K562 (cell line): ENCODE results near the gene DOLPP1. TPM values are rescaled to one million over a fixed set of nuclear protein-coding genes. Genes with fewer than 3 reads are reported as not detected.

Experiments used
- CBX1 ChIP-seq: sonication (generic); IDR thresholded peaks from 2 replicates; pipeline ENCODE4 v1.6.1; 2016; ENCODE audit warnings: antibody characterized with exemption, low read depth, mild to moderate bottlenecking
- CXXC5 ChIP-seq: fragments of 250-450 bp; sonication (Bioruptor Pico); IDR thresholded peaks from 2 replicates; pipeline ENCODE4 v1.8.0; 2022; ENCODE audit warnings: inconsistent platforms, mild to moderate bottlenecking, moderate library complexity
- GABPA ChIP-seq: fragments of 200-800 bp; sonication (Bioruptor generic); conservative IDR thresholded peaks from 2 replicates; pipeline ENCODE4 v1.6.1; 2016; ENCODE audit warnings: low read depth, missing genetic modification characterization, missing compliant biosample characterization
- HDAC3 ChIP-seq: fragments of 450-650 bp; IDR thresholded peaks from 2 replicates; pipeline ENCODE4 v1.6.1; 2018; ENCODE audit warnings: borderline replicate concordance, mild to moderate bottlenecking, moderate library complexity; ENCODE audit not compliant: partially characterized antibody
- KAT7 ChIP-seq: sonication (generic); formaldehyde crosslinking; IDR thresholded peaks from 2 replicates; pipeline ENCODE4 v1.8.0; 2022; ENCODE audit warnings: missing genetic modification reagents, mild to moderate bottlenecking, borderline replicate concordance
- MCM3 ChIP-seq: fragments of 450-650 bp; IDR thresholded peaks from 2 replicates; pipeline ENCODE4 v1.6.1; 2016
- MEF2A ChIP-seq: IDR thresholded peaks from 2 replicates; pipeline ENCODE4 v1.6.1; 2011; ENCODE audit warnings: low read depth, mild to moderate bottlenecking, low read length, moderate library complexity; ENCODE audit not compliant: control insufficient read depth
- MYNN ChIP-seq, 2 experiments: sonication (generic); formaldehyde crosslinking in 1 of 2; IDR thresholded peaks; 2 replicates each; pipeline versions ENCODE4 v1.5.0 to v1.6.1; 2016 to 2020; ENCODE audit warnings: antibody characterized with exemption in 1 of 2, missing genetic modification reagents in 1 of 2
- NCOR1 ChIP-seq: fragments of 450-650 bp; IDR thresholded peaks from 2 replicates; pipeline ENCODE4 v1.6.1; 2016; ENCODE audit warnings: mild to moderate bottlenecking, moderate library complexity
- NR3C1 ChIP-seq: sonication (generic); formaldehyde crosslinking; IDR thresholded peaks from 2 replicates; pipeline ENCODE4 v1.8.1; 2022; ENCODE audit warnings: missing genetic modification reagents
- POLR2H ChIP-seq: IDR thresholded peaks from 2 replicates; pipeline ENCODE4 v1.6.1; 2016; ENCODE audit warnings: missing genetic modification characterization, low read depth, mild to moderate bottlenecking, control low read depth, missing compliant biosample characterization, moderate library complexity
- RB1 ChIP-seq: fragments of 450-650 bp; IDR thresholded peaks from 2 replicates; pipeline ENCODE4 v1.6.1; 2017; ENCODE audit warnings: low read depth, mild to moderate bottlenecking
- SMARCA5 ChIP-seq: fragments of 450-650 bp; IDR thresholded peaks from 2 replicates; pipeline ENCODE4 v1.6.1; 2016
- SRSF7 ChIP-seq: fragments of 200-400 bp; formaldehyde crosslinking; optimal IDR thresholded peaks from 2 replicates; pipeline ENCODE3; 2017; ENCODE audit warnings: mild to moderate bottlenecking, low read depth, low read length
- U2AF2 ChIP-seq: fragments of 200-400 bp; formaldehyde crosslinking; optimal IDR thresholded peaks from 2 replicates; pipeline ENCODE3; 2017; ENCODE audit warnings: low read depth, mild to moderate bottlenecking, low read length
- polyA plus RNA-seq, 8 experiments: library from polyadenylated mRNA; depleted of rRNA in 4 of 8; stranded (reverse) in 5 of 8; unstranded in 3 of 8; fragments of >200 nt; fragmentation: Nextera tagmentation in 2 of 8; fragmentation: Illumina TruSeq in 1 of 8; extraction: Ambion mirVana in 2 of 8; extraction: Trizol in 1 of 8; gene quantifications; 2 replicates each; pipeline versions ENCODE4 v1.2.1 to v1.2.3, GENCODE V29; 2011 to 2014; ENCODE audit warnings: inconsistent platforms in 1 of 8, missing spikeins in 1 of 8
- total RNA-seq, 7 experiments: library from RNA; depleted of rRNA in 6 of 7; stranded (reverse); fragments of >200 nt in 6 of 7; fragmentation: Illumina TruSeq in 2 of 7; extraction: Trizol in 2 of 7; gene quantifications; 2 replicates each; pipeline versions ENCODE4 v1.2.1 to v1.2.3, GENCODE V29; 2011 to 2021; ENCODE audit warnings: low replicate concordance in 1 of 7
- TF ChIP-seq, protein P1 (sequence below): fragments of 250-450 bp; sonication (Bioruptor Pico); IDR thresholded peaks from 2 replicates; pipeline ENCODE4 v1.5.1; 2021; ENCODE audit warnings: mild to moderate bottlenecking
- TF ChIP-seq, protein P2 (sequence below): fragments of 250-450 bp; sonication (Bioruptor Pico); IDR thresholded peaks from 2 replicates; pipeline ENCODE4 v1.4.0; 2020; ENCODE audit warnings: mild to moderate bottlenecking, moderate library complexity
- TF ChIP-seq, protein P3 (sequence below): fragments of 250-450 bp; sonication (Bioruptor Pico); IDR thresholded peaks from 2 replicates; pipeline ENCODE4 v1.5.0; 2021; ENCODE audit warnings: mild to moderate bottlenecking, borderline replicate concordance
- TF ChIP-seq, protein P4 (sequence below): fragments of 250-450 bp; sonication (Bioruptor Pico); IDR thresholded peaks from 2 replicates; pipeline ENCODE4 v1.5.0; 2021

Gene DOLPP1
- total and polyA plus RNA-seq, 9 of the 15 experiments (the other 6 are each of a cell fraction or from before 2014, with no cell fraction given): 3.0 to 39.8 (median 30.5) TPM

DNA sequence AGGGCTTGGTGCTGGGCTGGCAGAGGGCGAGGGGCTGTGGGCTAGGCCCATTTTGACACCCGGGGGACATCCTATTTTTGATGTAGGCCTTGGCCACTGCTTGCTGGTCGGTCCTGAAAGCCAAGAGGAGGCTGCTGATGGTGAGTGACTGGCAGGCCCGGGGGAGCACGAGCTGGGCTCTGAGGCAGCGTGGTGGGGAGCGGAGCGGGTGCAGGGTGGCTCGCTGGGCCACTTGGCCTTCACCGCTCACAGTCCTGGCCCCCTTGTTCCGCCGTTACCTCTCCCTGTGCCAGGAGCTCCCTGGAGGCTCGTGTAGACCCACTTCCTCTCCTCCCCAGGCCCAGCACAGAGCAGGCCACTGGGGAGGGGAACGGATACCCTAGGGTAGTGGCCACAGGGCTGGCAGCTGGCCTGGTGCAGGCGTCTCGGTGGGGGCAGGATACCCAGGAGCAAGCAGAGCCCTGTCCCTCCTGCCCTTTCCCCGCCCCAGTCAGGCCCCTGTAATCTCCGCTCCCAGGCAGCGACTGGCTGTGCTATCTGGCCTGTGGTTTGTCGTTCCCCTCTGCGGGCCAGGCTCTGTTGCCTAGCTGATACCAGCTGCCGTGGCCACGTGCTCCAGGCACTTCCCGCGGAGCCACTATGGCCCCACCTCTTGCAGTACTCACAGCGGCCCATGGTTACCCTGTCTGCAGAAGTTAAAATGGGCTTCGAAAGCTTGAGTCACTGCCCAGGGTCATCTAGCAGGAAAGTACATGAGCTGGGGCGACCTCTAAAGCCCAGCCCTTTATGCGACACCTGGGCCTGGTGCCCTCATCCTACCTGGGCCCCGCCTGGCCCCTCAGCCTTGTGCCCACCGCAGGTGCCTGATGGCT lies 11.7 kb upstream of the DOLPP1 start (continued):
- no peak for TF ChIP-seq NR3C1 (CRISPR knock-in tag)
- TF ChIP-seq U2AF2: no peak
- TF ChIP-seq, protein P1, sequence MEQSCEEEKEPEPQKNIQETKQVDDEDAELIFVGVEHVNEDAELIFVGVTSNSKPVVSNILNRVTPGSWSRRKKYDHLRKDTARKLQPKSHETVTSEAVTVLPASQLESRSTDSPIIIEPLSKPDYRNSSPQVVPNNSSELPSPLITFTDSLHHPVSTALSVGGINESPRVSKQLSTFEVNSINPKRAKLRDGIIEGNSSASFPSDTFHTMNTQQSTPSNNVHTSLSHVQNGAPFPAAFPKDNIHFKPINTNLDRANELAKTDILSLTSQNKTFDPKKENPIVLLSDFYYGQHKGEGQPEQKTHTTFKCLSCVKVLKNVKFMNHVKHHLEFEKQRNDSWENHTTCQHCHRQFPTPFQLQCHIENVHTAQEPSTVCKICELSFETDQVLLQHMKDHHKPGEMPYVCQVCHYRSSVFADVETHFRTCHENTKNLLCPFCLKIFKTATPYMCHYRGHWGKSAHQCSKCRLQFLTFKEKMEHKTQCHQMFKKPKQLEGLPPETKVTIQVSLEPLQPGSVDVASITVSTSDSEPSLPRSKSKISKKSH (CRISPR knock-in tag): no peak
- peak; percentile 17; the same call in 1 of the 2 replicates for TF ChIP-seq MEF2A
- TF ChIP-seq, protein P2, sequence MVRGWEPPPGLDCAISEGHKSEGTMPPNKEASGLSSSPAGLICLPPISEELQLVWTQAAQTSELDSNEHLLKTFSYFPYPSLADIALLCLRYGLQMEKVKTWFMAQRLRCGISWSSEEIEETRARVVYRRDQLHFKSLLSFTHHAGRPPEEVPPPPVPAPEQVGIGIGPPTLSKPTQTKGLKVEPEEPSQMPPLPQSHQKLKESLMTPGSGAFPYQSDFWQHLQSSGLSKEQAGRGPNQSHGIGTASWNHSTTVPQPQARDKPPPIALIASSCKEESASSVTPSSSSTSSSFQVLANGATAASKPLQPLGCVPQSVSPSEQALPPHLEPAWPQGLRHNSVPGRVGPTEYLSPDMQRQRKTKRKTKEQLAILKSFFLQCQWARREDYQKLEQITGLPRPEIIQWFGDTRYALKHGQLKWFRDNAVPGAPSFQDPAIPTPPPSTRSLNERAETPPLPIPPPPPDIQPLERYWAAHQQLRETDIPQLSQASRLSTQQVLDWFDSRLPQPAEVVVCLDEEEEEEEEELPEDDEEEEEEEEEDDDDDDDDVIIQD: no peak
- TF ChIP-seq SRSF7: no peak
- TF ChIP-seq, protein P3, sequence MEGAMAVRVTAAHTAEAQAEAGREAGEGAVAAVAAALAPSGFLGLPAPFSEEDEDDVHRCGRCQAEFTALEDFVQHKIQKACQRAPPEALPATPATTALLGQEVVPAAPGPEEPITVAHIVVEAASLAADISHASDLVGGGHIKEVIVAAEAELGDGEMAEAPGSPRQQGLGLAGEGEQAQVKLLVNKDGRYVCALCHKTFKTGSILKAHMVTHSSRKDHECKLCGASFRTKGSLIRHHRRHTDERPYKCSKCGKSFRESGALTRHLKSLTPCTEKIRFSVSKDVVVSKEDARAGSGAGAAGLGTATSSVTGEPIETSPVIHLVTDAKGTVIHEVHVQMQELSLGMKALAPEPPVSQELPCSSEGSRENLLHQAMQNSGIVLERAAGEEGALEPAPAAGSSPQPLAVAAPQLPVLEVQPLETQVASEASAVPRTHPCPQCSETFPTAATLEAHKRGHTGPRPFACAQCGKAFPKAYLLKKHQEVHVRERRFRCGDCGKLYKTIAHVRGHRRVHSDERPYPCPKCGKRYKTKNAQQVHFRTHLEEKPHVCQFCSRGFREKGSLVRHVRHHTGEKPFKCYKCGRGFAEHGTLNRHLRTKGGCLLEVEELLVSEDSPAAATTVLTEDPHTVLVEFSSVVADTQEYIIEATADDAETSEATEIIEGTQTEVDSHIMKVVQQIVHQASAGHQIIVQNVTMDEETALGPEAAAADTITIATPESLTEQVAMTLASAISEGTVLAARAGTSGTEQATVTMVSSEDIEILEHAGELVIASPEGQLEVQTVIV: no peak
- TF ChIP-seq HDAC3: no peak
- TF ChIP-seq NCOR1: peak; percentile 99
- 0 out of 2 replicates have a peak, but pooled peaks have one; percentile 63 for TF ChIP-seq KAT7 (CRISPR knock-in tag)
- TF ChIP-seq, protein P4, sequence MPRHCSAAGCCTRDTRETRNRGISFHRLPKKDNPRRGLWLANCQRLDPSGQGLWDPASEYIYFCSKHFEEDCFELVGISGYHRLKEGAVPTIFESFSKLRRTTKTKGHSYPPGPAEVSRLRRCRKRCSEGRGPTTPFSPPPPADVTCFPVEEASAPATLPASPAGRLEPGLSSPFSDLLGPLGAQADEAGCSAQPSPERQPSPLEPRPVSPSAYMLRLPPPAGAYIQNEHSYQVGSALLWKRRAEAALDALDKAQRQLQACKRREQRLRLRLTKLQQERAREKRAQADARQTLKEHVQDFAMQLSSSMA (CRISPR knock-in tag): no peak
- TF ChIP-seq SMARCA5: no peak
- peak; percentile 45; the same call in 1 of the 2 replicates for TF ChIP-seq GABPA (tag)
- peak; percentile 92 for TF ChIP-seq RB1
- TF ChIP-seq POLR2H (tag): no peak
- TF ChIP-seq MCM3: no peak
- TF ChIP-seq CBX1: no peak; the same call in 1 of the 2 replicates
- peak; percentile 96 for TF ChIP-seq MYNN (IDR thresholded peaks at IDR 0.05)
- no peak for TF ChIP-seq MYNN (CRISPR knock-in tag; IDR thresholded peaks at IDR 0.05)
- TF ChIP-seq CXXC5 (CRISPR knock-in tag): peak; percentile 100
